Renal cortex interstitium (tissue), 15 donors: Measurements from ENCODE around the gene ZNF462. TPM values are rescaled to one million over a fixed set of nuclear protein-coding genes. Genes with fewer than 3 reads are reported as not detected.
"Not testable (repeated sequence)": the region's sequence is repeated elsewhere in the genome, so short reads cannot be mapped to it uniquely, and the experiment has no call there.

Experiments
- DNase-seq, 11 donors: peaks; one replicate each; pipeline ENCODE4 v3.0.0-alpha.2; 2013; ENCODE audit warnings: low read depth in 9 of 11, low spot score in 4 of 11; ENCODE audit errors: extremely low read depth in 1 of 11
- long read RNA-seq, 16 experiments: transcript quantifications; one replicate each; lab custom pipeline, GENCODE V29; 2026
- polyA plus RNA-seq, 3 donors: library from polyadenylated mRNA; unstranded; fragments of 120-200 nt; gene quantifications; one replicate each; pipeline ENCODE4 v1.2.1, GENCODE V29; 2013; ENCODE audit not compliant: insufficient read length in 3 of 3

The ZNF462 gene, protein sequence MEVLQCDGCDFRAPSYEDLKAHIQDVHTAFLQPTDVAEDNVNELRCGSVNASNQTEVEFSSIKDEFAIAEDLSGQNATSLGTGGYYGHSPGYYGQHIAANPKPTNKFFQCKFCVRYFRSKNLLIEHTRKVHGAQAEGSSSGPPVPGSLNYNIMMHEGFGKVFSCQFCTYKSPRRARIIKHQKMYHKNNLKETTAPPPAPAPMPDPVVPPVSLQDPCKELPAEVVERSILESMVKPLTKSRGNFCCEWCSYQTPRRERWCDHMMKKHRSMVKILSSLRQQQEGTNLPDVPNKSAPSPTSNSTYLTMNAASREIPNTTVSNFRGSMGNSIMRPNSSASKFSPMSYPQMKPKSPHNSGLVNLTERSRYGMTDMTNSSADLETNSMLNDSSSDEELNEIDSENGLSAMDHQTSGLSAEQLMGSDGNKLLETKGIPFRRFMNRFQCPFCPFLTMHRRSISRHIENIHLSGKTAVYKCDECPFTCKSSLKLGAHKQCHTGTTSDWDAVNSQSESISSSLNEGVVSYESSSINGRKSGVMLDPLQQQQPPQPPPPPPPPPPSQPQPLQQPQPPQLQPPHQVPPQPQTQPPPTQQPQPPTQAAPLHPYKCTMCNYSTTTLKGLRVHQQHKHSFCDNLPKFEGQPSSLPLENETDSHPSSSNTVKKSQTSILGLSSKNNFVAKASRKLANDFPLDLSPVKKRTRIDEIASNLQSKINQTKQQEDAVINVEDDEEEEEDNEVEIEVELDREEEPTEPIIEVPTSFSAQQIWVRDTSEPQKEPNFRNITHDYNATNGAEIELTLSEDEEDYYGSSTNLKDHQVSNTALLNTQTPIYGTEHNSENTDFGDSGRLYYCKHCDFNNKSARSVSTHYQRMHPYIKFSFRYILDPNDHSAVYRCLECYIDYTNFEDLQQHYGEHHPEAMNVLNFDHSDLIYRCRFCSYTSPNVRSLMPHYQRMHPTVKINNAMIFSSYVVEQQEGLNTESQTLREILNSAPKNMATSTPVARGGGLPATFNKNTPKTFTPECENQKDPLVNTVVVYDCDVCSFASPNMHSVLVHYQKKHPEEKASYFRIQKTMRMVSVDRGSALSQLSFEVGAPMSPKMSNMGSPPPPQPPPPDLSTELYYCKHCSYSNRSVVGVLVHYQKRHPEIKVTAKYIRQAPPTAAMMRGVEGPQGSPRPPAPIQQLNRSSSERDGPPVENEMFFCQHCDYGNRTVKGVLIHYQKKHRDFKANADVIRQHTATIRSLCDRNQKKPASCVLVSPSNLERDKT (N-terminal part only)
- 10 to 100 TPM; 23.2 to 34.4 (median 26.6) TPM for polyA plus RNA-seq
- long read RNA-seq, donor 1, full-length matches to known transcripts: 1 of 1 reads
- long read RNA-seq, donor 1, partial matches to known transcripts: 0 of 1 reads
- long read RNA-seq, donor 1, other reads (novel, unspliced or antisense): 0 of 1 reads
- long read RNA-seq, donor 2: 0 reads
- long read RNA-seq, donor 3, partial matches to known transcripts: 0 of 1 reads
- long read RNA-seq, donor 3, other reads (novel, unspliced or antisense): 0 of 1 reads
- long read RNA-seq, donor 4, full-length matches to known transcripts: 1 of 1 reads
- long read RNA-seq, donor 4, partial matches to known transcripts: 0 of 1 reads
- long read RNA-seq, donor 4, other reads (novel, unspliced or antisense): 0 of 1 reads
- long read RNA-seq, donor 5: 0 reads
- long read RNA-seq, donor 6, partial matches to known transcripts: 6 of 7 reads
- long read RNA-seq, donor 6, other reads (novel, unspliced or antisense): 0 of 7 reads
- long read RNA-seq, donor 7: 0 reads
- long read RNA-seq, donor 8, partial matches to known transcripts: 14 of 18 reads
- long read RNA-seq, donor 8, other reads (novel, unspliced or antisense): 0 of 18 reads
- long read RNA-seq, donor 9, partial matches to known transcripts: 0 of 1 reads
- long read RNA-seq, donor 9, other reads (novel, unspliced or antisense): 0 of 1 reads
- long read RNA-seq, donor 10, full-length matches to known transcripts: 1 of 8 reads
- long read RNA-seq, donor 10, partial matches to known transcripts: 7 of 8 reads
- long read RNA-seq, donor 10, other reads (novel, unspliced or antisense): 0 of 8 reads
- long read RNA-seq, donor 11, partial matches to known transcripts: 0 of 1 reads
- long read RNA-seq, donor 11, other reads (novel, unspliced or antisense): 0 of 1 reads
- long read RNA-seq, donor 12: 0 reads
- long read RNA-seq, donor 13: 0 reads
- long read RNA-seq, donor 14: 0 reads
- long read RNA-seq, donor 15: 0 reads
- long read RNA-seq, donor 16, full-length matches to known transcripts: 1 of 39 reads
- long read RNA-seq, donor 16, partial matches to known transcripts: 38 of 39 reads
- long read RNA-seq, donor 16, other reads (novel, unspliced or antisense): 0 of 39 reads

DNA sequence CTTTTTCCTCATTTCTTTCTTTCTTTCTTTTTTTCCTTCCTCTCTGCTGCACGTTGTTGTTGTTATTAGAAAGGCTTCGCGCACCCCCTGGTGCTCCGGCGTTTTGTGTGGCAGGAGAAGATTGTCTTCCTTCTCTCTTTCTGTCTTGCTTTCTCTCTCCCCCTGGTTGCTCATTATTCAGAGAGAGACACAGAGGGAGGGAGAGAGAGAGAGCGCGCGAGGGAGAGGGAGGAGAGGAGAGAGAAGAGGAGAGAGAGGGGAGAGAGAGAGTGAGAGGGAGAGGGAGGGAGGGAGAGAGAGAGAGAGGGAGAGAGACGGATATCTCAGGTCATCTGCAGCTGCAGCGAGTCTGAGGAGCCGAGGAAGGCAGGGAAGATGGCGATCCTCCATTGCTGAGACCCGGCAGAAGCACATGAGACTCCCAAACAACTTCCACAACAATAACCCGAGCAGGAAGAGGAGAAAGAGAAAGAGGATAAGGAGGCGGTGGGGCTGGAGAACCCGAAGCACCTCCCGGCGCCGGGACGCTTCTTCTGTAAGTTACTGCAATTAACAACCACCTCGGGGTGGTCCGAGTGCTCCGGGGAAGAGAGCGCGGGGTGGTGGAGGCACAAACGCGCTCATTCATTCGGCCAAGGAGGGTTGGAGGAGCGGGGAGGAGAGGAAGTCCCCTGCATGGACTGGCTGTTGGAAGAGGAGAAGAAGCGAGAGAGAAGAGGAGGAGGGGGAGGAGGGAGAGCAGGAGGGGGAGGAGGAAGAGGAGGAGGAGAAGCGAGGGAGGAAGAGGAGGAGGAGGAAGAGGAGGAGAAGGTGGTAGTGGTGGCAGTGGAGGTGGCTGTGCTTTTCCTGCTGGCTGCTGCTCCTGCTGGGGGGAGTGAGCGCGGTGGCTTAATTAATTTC, at the start of gene ZNF462:
Gene ZNF462 (plus strand): TSS at position 346 of the 900 bp plus-strand sequence. CDS start 60,218 bp downstream, outside the sequence.
- DNase-seq: peak; percentile 43 to 78 (median 65)

GRCh38 chr9:106816524-106816923, 46.4 kb upstream of the ZNF462 start:
- no peak for DNase-seq

DNA sequence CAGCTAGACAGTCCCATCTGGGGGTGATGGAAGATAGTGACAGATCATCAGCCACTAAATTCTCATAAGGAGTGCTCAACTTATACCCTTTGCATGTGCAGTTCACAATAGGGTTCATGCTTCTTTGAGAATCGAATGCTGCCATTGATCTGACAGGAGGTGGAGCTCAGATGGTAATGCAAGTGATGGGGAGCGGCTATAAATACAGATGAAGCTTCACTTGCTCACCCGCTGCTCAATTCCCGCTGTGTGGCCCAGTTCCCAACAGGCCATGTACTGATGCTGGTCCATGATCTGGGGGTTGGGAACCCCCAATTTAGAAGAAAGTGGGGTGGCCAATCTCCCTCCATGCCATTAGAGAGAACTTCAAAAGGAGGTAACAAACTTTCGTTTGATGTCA, 44.9 kb upstream of the ZNF462 start:
- no peak for DNase-seq

- no peak for DNase-seq
Measured at GRCh38 chr9:106820866-106821265, 42.1 kb upstream of the ZNF462 start.

GRCh38 chr9:106828070-106828469, 34.9 kb upstream of the ZNF462 start:
- peak in 1 of 11 donors; percentile 3 for DNase-seq

DNA sequence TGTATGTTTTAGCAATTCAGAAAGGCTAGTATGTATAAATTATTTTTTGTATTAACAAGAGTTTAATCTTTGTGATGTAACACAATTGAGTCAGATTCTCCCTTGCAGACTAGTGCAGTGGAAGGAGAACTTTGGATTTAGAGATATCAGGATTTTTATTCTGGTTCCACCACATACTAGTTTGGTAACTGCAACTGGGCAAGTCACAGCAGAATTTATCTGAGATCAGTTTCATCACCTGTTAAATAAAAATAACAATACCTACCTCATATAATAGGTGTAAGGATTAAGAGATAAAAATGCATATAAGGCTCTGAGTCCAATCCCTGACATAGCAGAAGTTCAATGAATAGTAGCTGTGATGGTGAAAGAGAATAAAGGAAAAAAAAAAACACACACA, 34.0 kb upstream of the ZNF462 start:
- no peak for DNase-seq

GRCh38 chr9:106829666-106830408, 33.1 kb upstream of the ZNF462 start:
- DNase-seq: no peak

- DNase-seq: no peak
Measured at GRCh38 chr9:106830527-106831150, 32.3 kb upstream of the ZNF462 start.

DNA sequence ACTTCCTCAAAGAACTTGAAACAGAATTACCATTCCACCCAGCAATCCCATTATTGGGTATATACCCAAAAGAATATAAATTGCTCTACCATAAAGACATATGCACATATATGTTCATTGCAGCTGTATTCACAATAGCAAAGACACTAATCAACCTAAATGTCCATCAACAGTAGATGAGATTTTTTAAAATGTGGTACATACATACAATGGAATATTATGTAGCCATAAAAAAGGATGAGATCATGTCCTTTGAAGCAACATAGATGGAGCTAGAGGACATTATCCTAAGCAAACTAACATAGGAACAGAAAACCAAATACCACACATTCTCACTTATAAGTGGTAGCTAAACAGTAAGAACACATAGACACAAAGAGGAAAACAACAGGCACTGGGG, 28.1 kb upstream of the ZNF462 start:
- no peak for DNase-seq

DNA sequence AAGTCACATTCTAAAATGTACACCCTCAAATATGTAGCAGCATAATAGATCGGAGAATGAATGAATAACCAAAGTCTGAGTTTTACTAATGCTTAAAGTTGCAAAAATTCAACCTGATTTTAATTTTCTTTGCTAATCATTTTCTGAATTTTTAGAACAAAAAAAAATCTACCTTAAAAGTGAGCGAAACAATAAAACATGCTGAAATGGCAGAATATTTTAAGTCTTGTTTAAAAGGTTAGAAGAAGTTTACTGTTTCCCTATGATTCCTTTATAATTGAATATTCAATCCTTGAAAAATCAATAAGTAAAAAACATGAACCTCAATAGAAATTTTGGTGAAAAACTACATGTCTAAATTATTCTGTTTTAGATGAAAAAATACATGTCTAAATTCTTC, 27.1 kb upstream of the ZNF462 start:
- no peak for DNase-seq

GRCh38 chr9:106843371-106843770, 19.6 kb upstream of the ZNF462 start:
- no peak for DNase-seq

- no peak for DNase-seq
Measured at GRCh38 chr9:106846307-106846706, 16.7 kb upstream of the ZNF462 start.

DNA sequence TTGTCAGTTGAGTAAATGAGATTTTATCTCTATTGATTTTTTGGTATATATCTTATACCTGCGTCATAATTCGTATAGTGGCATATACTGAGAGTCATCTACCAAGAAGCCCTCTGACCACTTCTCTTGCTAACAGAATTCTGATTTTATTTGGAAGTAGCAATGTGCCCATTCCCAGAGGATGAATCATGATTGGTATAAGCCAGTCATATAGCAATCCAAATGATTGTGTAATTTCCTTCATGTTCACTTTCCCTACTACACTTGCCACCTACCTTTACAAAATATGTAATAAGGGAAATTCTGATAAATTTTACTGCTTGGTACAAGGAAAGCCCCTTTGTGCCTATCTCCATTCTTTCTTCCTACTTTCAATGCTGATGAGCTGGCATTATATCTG, 16.1 kb upstream of the ZNF462 start:
- DNase-seq: no peak

- DNase-seq: not testable (repeated sequence)
Measured at GRCh38 chr9:106851640-106852039, 11.3 kb upstream of the ZNF462 start.
